Coronary artery (tissue), 2 donors: ENCODE results near the gene LONRF2.
A peak's percentile ranks its signal among the peaks of the same experiment; 100 is the strongest.

Source experiments
- DNase-seq: peaks from one replicate; pipeline ENCODE4 v3.0.0-alpha.2; 2017; ENCODE audit warnings: low spot score
- H3K27ac ChIP-seq, 2 donors: fragments of 200-600 bp; sonication (generic); one replicate each; pipeline ENCODE4 v1.5.1; 2016 to 2019
- H3K4me3 ChIP-seq: fragments of 200-600 bp; sonication (generic); 2 replicates; pipeline ENCODE4 v1.5.1; 2016; ENCODE audit warnings: mild to moderate bottlenecking, moderate library complexity
- CTCF ChIP-seq: fragments of 200-600 bp; sonication (generic); IDR thresholded peaks from one replicate; pipeline ENCODE4 v1.5.1; 2019; ENCODE audit warnings: antibody characterized with exemption

LONRF2 gene

DNA sequence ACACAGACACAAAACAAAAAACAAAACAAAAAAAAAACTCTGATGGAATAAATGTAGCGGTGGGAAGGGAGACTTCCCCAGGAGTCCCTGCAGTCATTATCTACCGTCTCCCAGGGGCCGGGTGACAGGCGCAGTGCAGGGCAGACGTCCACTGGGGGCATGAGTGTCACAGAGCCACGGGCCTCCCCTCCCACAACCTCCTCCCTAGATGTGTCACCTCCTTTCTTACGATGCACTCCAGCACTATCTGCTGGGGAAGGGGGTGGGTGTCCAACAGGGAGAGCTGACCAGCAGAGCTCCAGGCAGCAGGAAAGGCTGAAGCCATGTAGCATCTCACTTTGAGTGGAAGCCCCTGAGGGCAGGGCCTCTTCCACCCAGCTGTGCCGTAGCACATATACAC, 84.5 kb downstream of the LONRF2 start:
- DNase-seq, result peak; percentile 45
- Histone ChIP-seq H3K4me3 (no peak overlapping the region), H3K27ac (no peak overlapping the region)
- TF ChIP-seq CTCF, result no peak

GRCh38 chr2:100237163-100237562, 85.1 kb downstream of the LONRF2 start:
- DNase-seq, result peak; percentile 16
- no peak for TF ChIP-seq CTCF
- Histone ChIP-seq H3K4me3 (no peak overlapping the region), H3K27ac (no peak overlapping the region)

- peak; percentile 31 for DNase-seq
- no peak overlapping the region for H3K4me3 ChIP-seq
- H3K27ac ChIP-seq, result no peak overlapping the region
- TF ChIP-seq CTCF, result no peak
Observed at GRCh38 chr2:100236166-100236565, 86.1 kb downstream of the LONRF2 start.

DNA sequence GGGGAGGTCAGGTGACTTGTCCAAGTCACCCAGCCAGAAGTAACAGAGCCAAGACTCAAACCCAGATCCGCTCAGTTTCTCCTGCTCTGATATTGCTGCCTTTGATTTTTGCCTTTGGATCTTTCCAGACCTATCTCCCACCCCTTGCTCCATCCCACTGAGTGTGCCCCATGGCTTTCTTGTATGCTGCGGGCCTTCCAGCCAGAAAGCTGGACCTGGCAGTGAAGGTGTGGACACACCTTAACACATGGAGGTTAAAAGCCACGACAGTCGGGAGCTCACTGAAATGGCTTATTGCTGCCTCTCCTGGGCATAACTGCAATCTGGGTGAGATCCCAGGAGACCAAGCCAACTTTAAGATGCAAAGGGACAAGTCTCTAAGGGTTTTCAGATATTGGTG, 86.7 kb downstream of the LONRF2 start:
- Histone ChIP-seq H3K4me3 (no peak overlapping the region), H3K27ac (no peak overlapping the region)
- no peak for TF ChIP-seq CTCF
- peak; percentile 21 for DNase-seq

DNA sequence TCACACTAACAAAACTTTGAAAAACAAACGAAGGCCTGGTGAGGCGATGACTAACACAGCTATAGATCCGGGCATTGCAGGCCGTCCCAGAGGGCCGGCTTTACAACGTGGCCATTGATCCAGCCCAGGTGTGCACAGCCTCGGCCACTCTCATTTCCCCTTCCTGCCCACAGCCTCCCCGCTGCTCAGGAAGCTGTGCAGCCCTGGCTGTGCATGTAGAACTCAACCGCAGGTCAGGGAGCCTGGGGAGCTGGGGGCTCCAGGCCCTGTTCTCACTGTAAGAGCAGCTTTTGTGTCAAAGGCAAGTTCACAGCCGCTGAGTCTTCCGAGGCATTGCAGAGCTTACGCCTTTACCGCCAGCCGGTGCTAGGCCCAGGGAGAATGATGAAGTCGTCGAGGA, 87.2 kb downstream of the LONRF2 start:
- Histone ChIP-seq H3K27ac (no peak overlapping the region), H3K4me3 (no peak overlapping the region)
- DNase-seq, result peak; percentile 36
- TF ChIP-seq CTCF, result no peak

DNA sequence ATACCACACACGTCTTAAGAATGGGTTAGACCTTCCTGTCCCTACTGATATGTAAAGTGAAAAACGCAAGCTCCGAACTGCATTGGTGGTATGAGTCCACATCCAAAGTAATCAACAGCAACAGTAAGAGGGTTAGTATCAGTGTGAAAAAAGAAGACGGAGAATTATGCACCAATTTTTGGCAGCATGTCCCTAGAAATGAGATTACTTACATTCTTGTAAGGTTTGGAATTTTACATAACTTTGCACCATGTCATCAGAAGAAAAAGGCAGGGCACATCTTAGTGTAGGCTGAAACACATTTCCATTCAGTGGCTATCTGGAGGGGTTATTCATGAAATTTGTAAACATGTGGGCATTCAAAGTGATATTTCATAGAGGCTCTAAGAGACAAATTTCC, 88.2 kb downstream of the LONRF2 start:
- no peak for TF ChIP-seq CTCF
- no peak for DNase-seq
- H3K27ac ChIP-seq, result no peak overlapping the region
- H3K4me3 ChIP-seq, result no peak overlapping the region

- peak; percentile 35 for DNase-seq
- Histone ChIP-seq H3K4me3 (no peak overlapping the region), H3K27ac (no peak overlapping the region)
- TF ChIP-seq CTCF, result no peak
Observed at GRCh38 chr2:100233061-100233460, 89.2 kb downstream of the LONRF2 start.
